HCT116 (cell line): ENCODE measurements around the gene NKX6-2. TPM values are rescaled to one million over a fixed set of nuclear protein-coding genes. Genes with fewer than 3 reads are reported as not detected.

ENCODE experiments used
- ATAC-seq: fragments of 200-7000 bp; cut with Tn5 transposase; 2 replicates; pipeline ENCODE4 v1.9.1; 2020; ENCODE audit warnings: mild to moderate bottlenecking, moderate library complexity
- BruUV-seq: library from RNA; stranded (reverse); fragments of 400-500 nt; replicated peaks from 2 replicates; lab custom pipeline; 2021; lab: Mats Ljungman, UMichigan
- CTCF ChIA-PET: fragments of 300-600 bp; sonication (Branson Sonifier 250); formaldehyde crosslinking; loops from one replicate; lab custom pipeline; 2021; ENCODE audit warnings: antibody characterized with exemption; lab: Charles Lee
- POLR2A ChIA-PET: fragments of 300-600, 350-600 bp; sonication (Branson Sonifier 250); formaldehyde crosslinking; loops from one replicate; lab custom pipeline; 2021; ENCODE audit warnings: antibody characterized with exemption; lab: Charles Lee
- RAD21 ChIA-PET, 2 experiments: fragments of 300-600 bp; sonication (Branson Sonifier 250); formaldehyde crosslinking; loops; one replicate each; lab custom pipeline; 2023; ENCODE audit warnings: low total read pairs in 2 of 2; ENCODE audit not compliant: uncharacterized antibody in 2 of 2, unreplicated experiment in 2 of 2, low non-redundant PET in 1 of 2; lab: Charles Lee
- DNase-seq: peaks from one replicate; pipeline ENCODE4 v3.0.0-alpha.2; 2010; ENCODE audit warnings: low read depth, low spot score
- H2AFZ ChIP-seq: fragments of 200-600 bp; shearing (Covaris generic), sonication (generic); 2 replicates; pipeline ENCODE4 v1.6.1; 2017; ENCODE audit warnings: low read depth, mixed run types, mixed read lengths, antibody characterized with exemption, low read length; ENCODE audit not compliant: poor library complexity, severe bottlenecking
- H3K27ac ChIP-seq: 2 replicates; pipeline ENCODE4 v1.5.1; 2012; ENCODE audit warnings: low read depth, low read length
- H3K27me3 ChIP-seq: fragments of 200-600 bp; sonication (generic); 2 replicates; pipeline ENCODE4 v1.6.1; 2016; ENCODE audit warnings: mixed run types, low read length, mixed read lengths; ENCODE audit not compliant: insufficient read depth
- H3K36me3 ChIP-seq, 2 experiments: fragments of 200-500 bp in 1 of 2; fragments of 200-600 bp in 1 of 2; sonication (Bioruptor generic) in 1 of 2; sonication (generic) in 1 of 2; 2 replicates each; pipeline versions ENCODE4 v1.5.1 to v1.6.1; 2014 to 2016; ENCODE audit warnings: low read length in 2 of 2, inconsistent platforms in 1 of 2, mixed read lengths in 1 of 2, mixed run types in 1 of 2; ENCODE audit not compliant: insufficient read depth in 2 of 2, control insufficient read depth in 1 of 2
- H3K4me1 ChIP-seq, 2 experiments: fragments of 200-600 bp in 1 of 2; sonication (generic) in 1 of 2; 2 replicates each; pipeline versions ENCODE4 v1.5.1 to v1.6.1; 2012 to 2017; ENCODE audit warnings: low read length in 2 of 2, inconsistent platforms in 1 of 2, mild to moderate bottlenecking in 1 of 2, mixed read lengths in 1 of 2, mixed run types in 1 of 2, moderate library complexity in 1 of 2; ENCODE audit not compliant: insufficient read depth in 2 of 2, control insufficient read depth in 1 of 2
- H3K4me2 ChIP-seq: fragments of 200-600 bp; sonication (generic); 2 replicates; pipeline ENCODE4 v1.6.1; 2017; ENCODE audit warnings: mixed run types, low read length, mixed read lengths
- H3K4me3 ChIP-seq, 2 experiments: fragments of 200-600 bp in 1 of 2; sonication (generic) in 1 of 2; replicated peaks in 1 of 2; 2 replicates each; pipeline ENCODE4 v1.5.1; 2011 to 2016; ENCODE audit warnings: low read length in 2 of 2, control low read depth in 1 of 2, low read depth in 1 of 2, mild to moderate bottlenecking in 1 of 2, mixed read lengths in 1 of 2, mixed run types in 1 of 2
- H3K79me2 ChIP-seq: fragments of 200-600 bp; sonication (generic); 2 replicates; pipeline ENCODE4 v1.6.1; 2017; ENCODE audit warnings: mild to moderate bottlenecking, mixed run types, low read length, moderate library complexity, mixed read lengths; ENCODE audit not compliant: insufficient read depth
- H3K9ac ChIP-seq: fragments of 200-600 bp; sonication (generic); 2 replicates; pipeline ENCODE4 v1.6.1; 2016; ENCODE audit warnings: low read length, mixed read lengths
- H3K9me2 ChIP-seq: fragments of 200-600 bp; sonication (generic), shearing (Covaris generic); 2 replicates; pipeline ENCODE4 v1.6.1; 2017; ENCODE audit warnings: mixed run types, mild to moderate bottlenecking, moderate library complexity; ENCODE audit not compliant: insufficient read depth
- H3K9me3 ChIP-seq, 2 experiments: fragments of 200-500 bp in 1 of 2; fragments of 200-600 bp in 1 of 2; sonication (Bioruptor generic) in 1 of 2; sonication (generic) in 1 of 2; 2 replicates each; pipeline ENCODE4 v1.6.1; 2014 to 2017; ENCODE audit warnings: low read length in 2 of 2, mixed read lengths in 2 of 2, inconsistent platforms in 1 of 2, low read depth in 1 of 2, mild to moderate bottlenecking in 1 of 2, mixed run types in 1 of 2, moderate library complexity in 1 of 2; ENCODE audit not compliant: control insufficient read depth in 1 of 2, insufficient read depth in 1 of 2
- H4K20me1 ChIP-seq: fragments of 200-600 bp; sonication (generic), shearing (Covaris generic); 2 replicates; pipeline ENCODE4 v1.6.1; 2017; ENCODE audit warnings: mixed run types, mild to moderate bottlenecking, moderate library complexity; ENCODE audit not compliant: insufficient read depth
- ATF3 ChIP-seq: IDR thresholded peaks from 2 replicates; pipeline ENCODE4 v1.6.1; 2012
- CTCF ChIP-seq, 3 experiments: fragments of 200-600 bp in 1 of 3; sonication (generic) in 1 of 3; IDR thresholded peaks in 2 of 3; conservative IDR thresholded peaks in 1 of 3; 2 replicates each; pipeline ENCODE4 v1.5.1; 2012 to 2017; ENCODE audit warnings: low read depth in 2 of 3, low read length in 2 of 3, antibody characterized with exemption in 1 of 3, borderline replicate concordance in 1 of 3, control low read depth in 1 of 3, mild to moderate bottlenecking in 1 of 3, mixed read lengths in 1 of 3, mixed run types in 1 of 3, moderate library complexity in 1 of 3; ENCODE audit not compliant: insufficient read depth in 1 of 3
- EGR1 ChIP-seq: IDR thresholded peaks from 2 replicates; pipeline ENCODE4 v1.6.1; 2012; ENCODE audit warnings: low read depth
- ELF1 ChIP-seq: IDR thresholded peaks from 2 replicates; pipeline ENCODE4 v1.6.1; 2012; ENCODE audit warnings: low read depth, borderline replicate concordance
- EZH2 ChIP-seq: fragments of 200-600 bp; sonication (generic); IDR thresholded peaks from 2 replicates; pipeline ENCODE4 v1.6.1; 2017; ENCODE audit warnings: antibody characterized with exemption, mixed run types
- EZH2phosphoT487 ChIP-seq: fragments of 200-600 bp; IDR thresholded peaks from 2 replicates; pipeline ENCODE4 v1.6.1; 2018; ENCODE audit warnings: antibody characterized with exemption, borderline replicate concordance
- FOSL1 ChIP-seq: IDR thresholded peaks from 2 replicates; pipeline ENCODE4 v1.6.1; 2012; ENCODE audit warnings: low read depth
- JUND ChIP-seq: IDR thresholded peaks from 2 replicates; pipeline ENCODE4 v1.6.1; 2012
- MAX ChIP-seq: IDR thresholded peaks from 2 replicates; pipeline ENCODE4 v1.6.1; 2012
- POLR2A ChIP-seq: IDR thresholded peaks from 2 replicates; pipeline ENCODE4 v1.7.0; 2011; ENCODE audit warnings: borderline replicate concordance; ENCODE audit not compliant: insufficient read depth, insufficient read length; ENCODE audit errors: extremely low read depth
- POLR2AphosphoS5 ChIP-seq: IDR thresholded peaks from 2 replicates; pipeline ENCODE4 v1.6.1; 2011; ENCODE audit warnings: mild to moderate bottlenecking, low read depth, low read length, moderate library complexity
- RAD21 ChIP-seq: IDR thresholded peaks from 2 replicates; pipeline ENCODE4 v1.6.1; 2012; ENCODE audit warnings: low read depth, mild to moderate bottlenecking
- REST ChIP-seq: IDR thresholded peaks from 2 replicates; pipeline ENCODE4 v1.6.1; 2012; ENCODE audit warnings: low read depth
- SP1 ChIP-seq: IDR thresholded peaks from 2 replicates; pipeline ENCODE4 v1.6.1; 2012; ENCODE audit warnings: low read depth
- TCF7L2 ChIP-seq: IDR thresholded peaks from 2 replicates; pipeline ENCODE4 v1.7.0; 2011; ENCODE audit warnings: borderline replicate concordance, inconsistent platforms; ENCODE audit not compliant: insufficient read depth, insufficient read length; ENCODE audit errors: extremely low read depth
- YY1 ChIP-seq: IDR thresholded peaks from 2 replicates; pipeline ENCODE4 v1.6.1; 2011; ENCODE audit warnings: low read length, low read depth, moderate library complexity, mild to moderate bottlenecking; ENCODE audit not compliant: insufficient replicate concordance; ENCODE audit errors: extremely low read depth
- ZBTB33 ChIP-seq: IDR thresholded peaks from 2 replicates; pipeline ENCODE4 v1.6.1; 2011; ENCODE audit warnings: mild to moderate bottlenecking, low read length, moderate library complexity; ENCODE audit not compliant: insufficient replicate concordance; ENCODE audit errors: extremely low read depth
- ZFX ChIP-seq: fragments of 450-650 bp; IDR thresholded peaks from 2 replicates; pipeline ENCODE4 v1.6.1; 2017
- intact Hi-C: fragments of 100-400 bp; cut with micrococcal nuclease; formaldehyde crosslinking; loops from 2 replicates; pipeline ENCODE4 v1.10.0; 2022
- total RNA-seq: library from RNA; stranded (reverse); gene quantifications from one replicate; pipeline ENCODE4 v1.2.1, GENCODE V29; 2021; ENCODE audit not compliant: unreplicated experiment

Gene NKX6-2
- total RNA-seq, 1 experiment from 2014 or later: not detected

- H2AFZ ChIP-seq: no peak overlapping the region
- H3K36me3 ChIP-seq: no peaks in the 10 kb centered on the region
- CTCF ChIA-PET: no interaction called here
- no peak overlapping the region for H3K27ac ChIP-seq
- H3K27me3 ChIP-seq: no peaks in the 10 kb centered on the region
- POLR2A ChIA-PET: no interaction called here
- no peak overlapping the region for H3K9ac ChIP-seq
- BruUV-seq: no TSS peak
- H3K9me2 ChIP-seq: no peaks in the 10 kb centered on the region
- TF ChIP-seq ZBTB33: no peak
- TF ChIP-seq ELF1: no peak
- TF ChIP-seq EZH2phosphoT487: no peak
- TF ChIP-seq ZFX: no peak
- TF ChIP-seq JUND: no peak
- no peak for TF ChIP-seq SP1
- no peak for TF ChIP-seq RAD21
- no peak for TF ChIP-seq FOSL1
- TF ChIP-seq YY1: no peak
- no peak for TF ChIP-seq POLR2A
- no peak for TF ChIP-seq REST
- TF ChIP-seq EZH2: no peak
- no peak for TF ChIP-seq MAX
- no peak for TF ChIP-seq CTCF (IDR thresholded peaks at IDR 0.05 in 2 of 3, conservative IDR thresholded peaks at IDR 0.05 in 1 of 3; ENCODE audit: borderline replicate concordance in 1 of 3, insufficient read depth in 1 of 3, low read depth in 2 of 3, low read length in 2 of 3)
- no peak for TF ChIP-seq ATF3
- TF ChIP-seq POLR2AphosphoS5: no peak
- TF ChIP-seq EGR1: no peak
- TF ChIP-seq TCF7L2: no peak
- DNase-seq: no peak
- no peak for ATAC-seq
- H3K79me2 ChIP-seq: no peaks in the 10 kb centered on the region
- H3K4me2 ChIP-seq: no peak overlapping the region
- RAD21 ChIA-PET: no interaction called here
- H4K20me1 ChIP-seq: no peaks in the 10 kb centered on the region
- intact Hi-C loops: no loop called here
- no peaks in the 10 kb centered on the region for H3K4me1 ChIP-seq
- H3K4me3 ChIP-seq: no peak overlapping the region
- H3K9me3 ChIP-seq: no peaks in the 10 kb centered on the region
These were observed 6.8 kb upstream of the NKX6-2 start for GRCh38 chr10:132792796-132793195.
